GM12892 (cell line): ENCODE data around the gene GRAP2.
"Not testable (repeated sequence)": the region's sequence is repeated elsewhere in the genome, so short reads cannot be mapped to it uniquely, and the experiment has no call there.

Experiments used
- POLR2A ChIP-seq: IDR thresholded peaks from 2 replicates; pipeline ENCODE4 v1.6.1; 2011; ENCODE audit warnings: low read depth, low read length, control low read depth
- POLR2AphosphoS5 ChIP-seq: IDR thresholded peaks from 2 replicates; pipeline ENCODE4 v1.6.1; 2011; ENCODE audit warnings: low read depth, low read length, control low read depth
- TAF1 ChIP-seq: IDR thresholded peaks from 2 replicates; pipeline ENCODE4 v1.6.1; 2011; ENCODE audit warnings: low read depth, mild to moderate bottlenecking, control low read depth, low read length, borderline replicate concordance

DNA sequence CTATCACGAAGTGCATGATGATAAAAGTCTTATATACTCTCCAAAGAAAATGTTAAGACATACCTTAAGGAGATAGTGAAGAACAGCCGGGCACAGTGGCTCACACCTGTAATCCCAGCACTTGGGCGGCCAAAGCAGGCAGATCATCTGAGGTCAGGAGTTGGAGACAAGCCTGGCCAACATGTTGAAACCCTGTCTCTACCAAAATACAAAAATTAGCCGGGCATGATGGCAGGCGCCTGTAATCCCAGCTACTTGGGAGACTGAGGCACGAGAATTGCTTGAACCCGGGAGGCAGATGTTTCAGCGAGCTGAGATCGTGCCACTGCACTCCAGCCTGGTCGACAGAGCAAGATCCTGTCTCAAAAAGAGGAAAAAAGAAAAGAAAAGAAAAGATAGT, 3.1 kb downstream of the GRAP2 start:
- TF ChIP-seq POLR2A, POLR2AphosphoS5, TAF1: not testable (repeated sequence)
